Esophagus muscularis mucosa (tissue), 3 donors: ENCODE data around the gene ZNF140.

Source experiments
- POLR2A ChIP-seq: fragments of 450-650 bp; IDR thresholded peaks from one replicate; pipeline ENCODE4 v1.6.1; 2017; ENCODE audit warnings: antibody characterized with exemption, moderate library complexity, mild to moderate bottlenecking, low read depth
- TF ChIP-seq, protein P1 (sequence below), 3 experiments: fragments of 200-600 bp in 2 of 3; fragments of 450-650 bp in 1 of 3; sonication (generic) in 2 of 3; IDR thresholded peaks; one replicate each; pipeline ENCODE4 v1.5.1; 2017 to 2019; ENCODE audit warnings: antibody characterized with exemption in 3 of 3, mild to moderate bottlenecking in 2 of 3, moderate library complexity in 1 of 3

DNA sequence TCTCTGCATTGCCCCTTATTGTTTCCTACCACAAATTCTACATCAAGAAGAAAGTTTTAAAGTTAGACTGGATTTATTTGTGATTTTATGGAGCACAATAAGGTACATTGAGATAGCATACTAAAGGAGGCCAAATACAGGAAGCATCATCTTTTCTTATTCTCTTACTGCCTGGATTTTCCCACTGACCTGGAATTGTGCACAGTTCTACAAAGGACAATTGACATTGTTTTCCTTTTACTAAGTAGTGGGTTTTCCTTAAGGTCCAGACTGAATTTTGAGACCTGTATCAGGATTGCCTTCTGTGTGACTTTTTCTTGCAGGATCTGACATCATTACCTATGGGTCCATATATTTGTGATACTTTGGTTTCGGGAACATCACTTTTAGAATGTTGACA, 18.8 kb upstream of the ZNF140 start:
- TF ChIP-seq, protein P1, sequence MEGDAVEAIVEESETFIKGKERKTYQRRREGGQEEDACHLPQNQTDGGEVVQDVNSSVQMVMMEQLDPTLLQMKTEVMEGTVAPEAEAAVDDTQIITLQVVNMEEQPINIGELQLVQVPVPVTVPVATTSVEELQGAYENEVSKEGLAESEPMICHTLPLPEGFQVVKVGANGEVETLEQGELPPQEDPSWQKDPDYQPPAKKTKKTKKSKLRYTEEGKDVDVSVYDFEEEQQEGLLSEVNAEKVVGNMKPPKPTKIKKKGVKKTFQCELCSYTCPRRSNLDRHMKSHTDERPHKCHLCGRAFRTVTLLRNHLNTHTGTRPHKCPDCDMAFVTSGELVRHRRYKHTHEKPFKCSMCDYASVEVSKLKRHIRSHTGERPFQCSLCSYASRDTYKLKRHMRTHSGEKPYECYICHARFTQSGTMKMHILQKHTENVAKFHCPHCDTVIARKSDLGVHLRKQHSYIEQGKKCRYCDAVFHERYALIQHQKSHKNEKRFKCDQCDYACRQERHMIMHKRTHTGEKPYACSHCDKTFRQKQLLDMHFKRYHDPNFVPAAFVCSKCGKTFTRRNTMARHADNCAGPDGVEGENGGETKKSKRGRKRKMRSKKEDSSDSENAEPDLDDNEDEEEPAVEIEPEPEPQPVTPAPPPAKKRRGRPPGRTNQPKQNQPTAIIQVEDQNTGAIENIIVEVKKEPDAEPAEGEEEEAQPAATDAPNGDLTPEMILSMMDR (IDR thresholded peaks at IDR 0.05): no peak
- TF ChIP-seq POLR2A: no peak
